Brain microvascular endothelial cell (primary cell): ENCODE results near the gene CYP2W1.
"Not testable (repeated sequence)": the region's sequence is repeated elsewhere in the genome, so short reads cannot be mapped to it uniquely, and the experiment has no call there.

ENCODE experiments used
- DNase-seq: peaks from one replicate; pipeline ENCODE4 v3.0.0-alpha.2; 2020
- H3K27ac ChIP-seq: fragments of 250-450 bp; sonication (Bioruptor Pico); 2 replicates; pipeline ENCODE4 v1.5.1; 2020; ENCODE audit warnings: mild to moderate bottlenecking, moderate library complexity
- H3K27me3 ChIP-seq: fragments of 250-450 bp; sonication (Bioruptor Pico); replicated peaks from 2 replicates; pipeline ENCODE4 v1.5.1; 2020; ENCODE audit warnings: mild to moderate bottlenecking
- H3K36me3 ChIP-seq: fragments of 250-450 bp; sonication (Bioruptor Pico); replicated peaks from 2 replicates; pipeline ENCODE4 v1.5.1; 2020; ENCODE audit warnings: mild to moderate bottlenecking
- H3K4me3 ChIP-seq: 2 replicates; pipeline ENCODE4 v1.5.1; 2011; ENCODE audit warnings: low read depth, mild to moderate bottlenecking, control low read depth, low read length, moderate library complexity
- in situ Hi-C: cut with HindIII; loops from 2 replicates; pipeline ENCODE4 v1.10.0; 2017; ENCODE audit warnings: low sequenced_read_pairs, low pct_ligation_motif_present
- TF ChIP-seq, protein P1 (sequence below): IDR thresholded peaks from 2 replicates; pipeline ENCODE4 v1.5.1; 2011; ENCODE audit warnings: low read depth, mild to moderate bottlenecking, moderate library complexity, low read length, control low read depth, inconsistent platforms; ENCODE audit errors: missing control alignments

CYP2W1 gene

DNA sequence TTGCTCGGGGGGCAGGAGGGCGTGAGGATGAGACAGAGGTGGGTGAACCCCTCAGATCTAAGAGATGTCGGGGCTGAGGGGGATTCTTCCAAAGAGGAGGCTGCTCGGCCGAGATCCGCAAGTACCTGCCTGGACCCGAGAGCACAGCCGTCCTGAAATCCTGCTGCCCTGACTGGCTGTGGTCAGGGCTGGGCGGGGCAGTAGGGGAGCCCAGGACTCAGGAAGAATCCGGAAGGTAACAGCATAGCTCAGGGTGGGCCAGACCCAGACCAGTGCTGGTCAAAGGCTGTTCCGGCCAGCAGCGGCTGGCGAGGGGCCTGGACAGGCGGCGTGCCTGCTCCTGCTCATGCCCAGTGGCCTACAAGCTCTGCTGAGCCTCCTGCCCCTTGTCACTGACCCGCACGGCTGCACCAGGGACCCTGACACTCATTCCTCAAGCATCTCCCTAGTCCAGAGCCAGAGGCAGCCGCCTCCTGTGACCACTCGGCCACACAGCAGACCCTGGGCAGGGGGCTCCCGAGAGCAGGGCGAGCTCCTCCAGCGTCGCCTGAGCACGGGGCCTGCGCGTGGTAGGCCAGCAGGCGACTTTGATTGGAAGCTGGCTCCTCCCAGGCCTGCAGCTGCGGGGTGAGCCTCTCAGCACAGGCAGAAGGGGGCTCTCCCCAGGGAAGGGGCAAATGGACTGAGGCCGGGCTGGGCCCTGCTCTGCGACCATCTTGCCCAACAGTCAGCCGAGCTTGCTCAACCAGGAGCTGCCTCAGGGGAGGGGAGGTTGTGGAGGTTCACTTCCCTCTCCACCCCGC, 25.4 kb upstream of the CYP2W1 start:
- in situ Hi-C loops, result no loop called here
- TF ChIP-seq, protein P1, sequence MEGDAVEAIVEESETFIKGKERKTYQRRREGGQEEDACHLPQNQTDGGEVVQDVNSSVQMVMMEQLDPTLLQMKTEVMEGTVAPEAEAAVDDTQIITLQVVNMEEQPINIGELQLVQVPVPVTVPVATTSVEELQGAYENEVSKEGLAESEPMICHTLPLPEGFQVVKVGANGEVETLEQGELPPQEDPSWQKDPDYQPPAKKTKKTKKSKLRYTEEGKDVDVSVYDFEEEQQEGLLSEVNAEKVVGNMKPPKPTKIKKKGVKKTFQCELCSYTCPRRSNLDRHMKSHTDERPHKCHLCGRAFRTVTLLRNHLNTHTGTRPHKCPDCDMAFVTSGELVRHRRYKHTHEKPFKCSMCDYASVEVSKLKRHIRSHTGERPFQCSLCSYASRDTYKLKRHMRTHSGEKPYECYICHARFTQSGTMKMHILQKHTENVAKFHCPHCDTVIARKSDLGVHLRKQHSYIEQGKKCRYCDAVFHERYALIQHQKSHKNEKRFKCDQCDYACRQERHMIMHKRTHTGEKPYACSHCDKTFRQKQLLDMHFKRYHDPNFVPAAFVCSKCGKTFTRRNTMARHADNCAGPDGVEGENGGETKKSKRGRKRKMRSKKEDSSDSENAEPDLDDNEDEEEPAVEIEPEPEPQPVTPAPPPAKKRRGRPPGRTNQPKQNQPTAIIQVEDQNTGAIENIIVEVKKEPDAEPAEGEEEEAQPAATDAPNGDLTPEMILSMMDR, result no peak
- H3K4me3 ChIP-seq, result no peak overlapping the region
- H3K36me3 ChIP-seq, result no peaks in the 10 kb centered on the region
- H3K27me3 ChIP-seq, result peaks cover 2% of the 10 kb centered on the region
- DNase-seq, result no peak
- H3K27ac ChIP-seq, result no peak overlapping the region

DNA sequence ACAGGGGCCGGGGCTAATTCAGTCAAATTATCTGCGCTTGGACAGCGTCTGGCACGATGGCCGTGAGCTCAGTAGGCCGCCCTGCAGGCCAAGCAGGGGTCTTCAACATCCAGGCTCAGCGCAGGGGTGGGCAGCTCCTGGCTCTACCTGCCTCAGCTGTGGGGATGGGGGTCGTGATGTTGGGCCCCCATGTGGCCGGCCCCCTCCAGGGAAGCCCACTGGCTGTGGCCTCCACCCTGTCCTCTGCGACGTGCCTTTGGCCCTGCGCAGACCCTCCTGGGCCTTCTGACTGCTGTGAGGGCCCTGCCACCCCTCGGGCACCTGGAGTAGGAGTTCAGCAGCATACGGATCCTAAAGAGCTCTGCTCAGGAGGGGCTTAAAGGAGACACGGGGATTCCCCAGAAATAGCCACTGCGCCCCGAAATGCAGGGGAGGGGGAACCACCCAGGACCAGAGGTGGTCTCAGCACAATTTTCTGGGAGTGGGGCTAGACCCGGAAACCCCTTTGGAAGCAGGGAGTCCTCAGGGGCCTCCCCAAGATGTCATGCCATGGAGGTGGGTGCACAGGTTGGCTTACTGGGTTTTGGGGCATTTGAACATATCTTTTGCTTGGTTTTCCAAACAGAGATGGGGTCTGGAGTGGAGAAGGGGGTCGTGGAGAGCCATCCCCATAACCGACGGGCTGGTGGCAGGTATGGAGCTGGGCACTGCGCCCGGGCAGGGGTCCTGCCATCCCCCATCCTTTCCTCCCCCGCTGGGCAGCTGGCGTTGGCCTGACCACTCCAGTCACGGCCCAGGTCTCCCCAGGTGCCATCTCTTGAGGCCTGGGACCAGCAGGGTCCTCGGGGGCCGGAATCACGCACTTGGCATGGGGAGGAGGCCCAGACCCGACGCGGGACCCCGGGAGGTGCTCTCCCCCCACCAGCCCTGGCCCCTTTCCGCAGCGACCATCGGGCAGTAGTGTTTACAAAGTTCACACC, 24.5 kb upstream of the CYP2W1 start:
- Histone ChIP-seq H3K36me3 (no peaks in the 10 kb centered on the region), H3K4me3 (no peak overlapping the region), H3K27ac (no peak overlapping the region), H3K27me3 (peaks cover 2% of the 10 kb centered on the region)
- TF ChIP-seq, protein P1, result no peak
- in situ Hi-C loops, result no loop called here
- no peak for DNase-seq

DNA sequence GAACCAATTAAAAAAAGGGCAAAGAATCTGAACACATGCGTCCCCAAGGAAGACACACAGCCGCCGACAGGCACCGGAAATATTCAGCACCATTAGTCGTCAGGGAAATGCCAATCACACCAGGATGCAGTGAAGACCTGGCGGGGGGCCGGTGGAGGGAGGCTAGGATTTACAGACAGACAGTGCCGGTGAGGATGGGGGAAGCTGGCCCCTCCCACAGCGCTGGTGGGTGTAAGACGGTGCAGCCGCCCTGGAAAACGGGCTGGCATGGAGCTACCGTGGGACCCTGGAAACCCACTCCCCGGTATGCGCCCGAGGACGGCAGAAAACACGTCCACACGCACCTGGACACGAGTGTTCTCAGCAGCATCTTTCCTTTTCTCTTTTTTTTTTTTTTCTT, 23.7 kb upstream of the CYP2W1 start:
- no peak overlapping the region for H3K4me3 ChIP-seq
- H3K36me3 ChIP-seq, result no peaks in the 10 kb centered on the region
- H3K27ac ChIP-seq, result no peak overlapping the region
- DNase-seq, result no peak
- no peaks in the 10 kb centered on the region for H3K27me3 ChIP-seq
- TF ChIP-seq, protein P1, result no peak
- in situ Hi-C loops, result no loop called here

DNA sequence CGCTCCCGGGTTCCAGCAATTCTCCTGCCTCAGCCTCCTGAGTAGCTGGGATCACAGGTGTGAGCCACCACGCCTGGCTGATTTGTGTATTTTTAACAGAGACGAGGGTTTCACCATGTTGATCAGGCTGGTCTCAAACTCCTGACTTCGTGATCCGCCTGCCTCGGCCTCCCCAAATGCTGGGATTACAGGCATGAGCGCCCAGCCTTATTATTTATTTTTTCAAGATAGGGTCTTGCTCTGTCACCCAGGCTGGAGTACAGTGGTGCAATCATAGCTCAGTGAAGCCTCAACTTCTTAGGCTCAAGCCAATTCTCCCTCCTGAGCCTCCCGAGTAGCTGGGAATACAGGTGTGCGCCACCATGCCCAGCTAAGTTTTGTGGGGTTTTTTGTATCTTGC, 23.2 kb upstream of the CYP2W1 start:
- in situ Hi-C loops, H3K36me3 ChIP-seq, H3K27me3 ChIP-seq, H3K27ac ChIP-seq, DNase-seq, H3K4me3 ChIP-seq: not testable (repeated sequence)

DNA sequence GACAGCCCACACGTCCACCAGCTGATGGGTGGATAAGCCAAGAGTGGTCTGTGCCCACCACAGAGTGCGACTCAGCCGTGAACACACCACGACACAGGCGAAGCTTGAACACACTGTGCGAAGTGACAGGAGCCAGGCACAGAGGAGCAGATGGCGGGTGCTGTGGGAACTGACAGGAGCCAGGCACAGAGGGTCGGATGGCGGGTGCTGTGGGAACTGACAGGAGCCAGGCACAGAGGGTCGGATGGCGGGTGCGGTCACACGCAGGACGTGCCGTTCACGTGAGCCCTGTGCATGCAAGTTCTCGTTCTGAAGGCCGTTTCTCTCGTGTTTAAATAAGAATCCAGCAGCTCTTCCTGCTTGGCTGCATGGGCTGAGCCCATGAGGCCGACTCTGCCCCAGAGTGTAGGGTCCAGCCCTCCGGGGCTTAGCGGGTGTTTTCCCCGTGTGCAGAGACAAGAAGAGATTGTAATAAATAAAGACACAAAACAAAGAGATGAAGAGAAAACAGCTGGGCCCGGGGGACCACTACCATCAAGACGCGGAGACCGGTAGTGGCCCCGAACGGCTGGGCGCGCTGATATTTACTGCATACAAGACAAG, 22.6 kb upstream of the CYP2W1 start:
- H3K4me3 ChIP-seq, result no peak overlapping the region
- TF ChIP-seq, protein P1, result no peak
- no peaks in the 10 kb centered on the region for H3K36me3 ChIP-seq
- H3K27me3 ChIP-seq, result no peaks in the 10 kb centered on the region
- in situ Hi-C loops, result no loop called here
- H3K27ac ChIP-seq, result no peak overlapping the region
- no peak for DNase-seq

DNA sequence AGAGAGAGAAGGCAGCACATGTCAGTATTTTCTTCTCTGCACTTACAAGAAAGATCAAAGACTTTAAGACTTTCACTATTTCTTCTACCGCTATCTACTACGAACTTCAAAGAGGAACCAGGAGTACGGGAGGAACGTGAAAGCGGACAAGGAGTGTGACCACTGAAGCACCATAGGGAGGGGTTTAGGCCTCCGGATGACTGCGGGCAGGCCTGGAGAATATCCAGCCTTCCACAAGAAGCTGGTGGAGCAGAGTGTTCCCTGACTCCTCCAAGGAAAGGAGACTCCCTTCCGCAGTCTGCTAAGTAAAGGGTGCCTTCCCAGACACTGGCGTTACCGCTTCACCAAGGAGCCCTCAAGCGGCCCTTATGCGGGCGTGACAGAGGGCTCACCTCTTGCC, 22.0 kb upstream of the CYP2W1 start:
- DNase-seq, H3K27me3 ChIP-seq, H3K27ac ChIP-seq, in situ Hi-C loops, H3K36me3 ChIP-seq, H3K4me3 ChIP-seq: not testable (repeated sequence)
